ENCODE data around the gene CST3.

DNA sequence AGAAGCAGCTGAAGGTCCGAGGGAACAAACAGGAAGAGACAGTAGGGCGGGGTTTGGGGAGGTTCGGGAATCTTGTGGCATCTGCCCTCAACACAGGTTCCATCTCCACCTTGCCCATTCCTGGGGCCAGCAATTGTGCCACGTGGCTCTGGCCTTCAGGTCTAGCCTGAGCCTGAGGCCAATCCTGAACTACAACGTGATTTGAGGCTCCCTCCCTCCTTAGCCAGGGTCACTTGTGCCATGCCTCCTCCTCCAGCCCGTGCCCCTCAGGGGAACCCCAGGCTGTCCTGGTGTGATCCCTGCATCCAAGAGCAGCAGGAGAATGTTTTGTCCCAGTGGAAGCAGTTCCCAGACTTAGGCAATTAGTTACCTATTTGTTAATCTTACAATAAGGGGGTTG is 35.1 kb downstream of the CST3 start:
- TF ChIP-seq EZH2 (IDR thresholded peaks at IDR 0.05; ENCODE audit: borderline replicate concordance, insufficient read depth, low read depth, low read length, poor library complexity, severe bottlenecking): no peak
- TF ChIP-seq, protein P1, sequence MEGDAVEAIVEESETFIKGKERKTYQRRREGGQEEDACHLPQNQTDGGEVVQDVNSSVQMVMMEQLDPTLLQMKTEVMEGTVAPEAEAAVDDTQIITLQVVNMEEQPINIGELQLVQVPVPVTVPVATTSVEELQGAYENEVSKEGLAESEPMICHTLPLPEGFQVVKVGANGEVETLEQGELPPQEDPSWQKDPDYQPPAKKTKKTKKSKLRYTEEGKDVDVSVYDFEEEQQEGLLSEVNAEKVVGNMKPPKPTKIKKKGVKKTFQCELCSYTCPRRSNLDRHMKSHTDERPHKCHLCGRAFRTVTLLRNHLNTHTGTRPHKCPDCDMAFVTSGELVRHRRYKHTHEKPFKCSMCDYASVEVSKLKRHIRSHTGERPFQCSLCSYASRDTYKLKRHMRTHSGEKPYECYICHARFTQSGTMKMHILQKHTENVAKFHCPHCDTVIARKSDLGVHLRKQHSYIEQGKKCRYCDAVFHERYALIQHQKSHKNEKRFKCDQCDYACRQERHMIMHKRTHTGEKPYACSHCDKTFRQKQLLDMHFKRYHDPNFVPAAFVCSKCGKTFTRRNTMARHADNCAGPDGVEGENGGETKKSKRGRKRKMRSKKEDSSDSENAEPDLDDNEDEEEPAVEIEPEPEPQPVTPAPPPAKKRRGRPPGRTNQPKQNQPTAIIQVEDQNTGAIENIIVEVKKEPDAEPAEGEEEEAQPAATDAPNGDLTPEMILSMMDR (IDR thresholded peaks at IDR 0.05): no peak

Data from B cell (primary cell).